H9 (cell line): Measurements from ENCODE around the gene CERK. TPM values are rescaled to one million over a fixed set of nuclear protein-coding genes. Genes with fewer than 3 reads are reported as not detected.
A peak's percentile ranks its signal among the peaks of the same experiment; 100 is the strongest.

Experiments
- DNase-seq: peaks from one replicate; pipeline ENCODE4 v3.0.0-alpha.2; 2017
- H2AFZ ChIP-seq: one replicate; pipeline ENCODE4 v1.6.1; 2013; ENCODE audit warnings: mild to moderate bottlenecking, low read length, control low read depth, moderate library complexity
- H2AK5ac ChIP-seq: 2 replicates; pipeline ENCODE4 v1.6.1; 2013; ENCODE audit warnings: low read length, control low read depth, mixed read lengths; ENCODE audit not compliant: insufficient read length
- H2BK120ac ChIP-seq: one replicate; pipeline ENCODE4 v1.6.1; 2013; ENCODE audit warnings: low read depth, mild to moderate bottlenecking, low read length, control low read depth, inconsistent platforms; ENCODE audit not compliant: poor library complexity, severe bottlenecking
- H2BK12ac ChIP-seq: 2 replicates; pipeline ENCODE4 v1.6.1; 2013; ENCODE audit warnings: low read length, control low read depth, mixed read lengths, low read depth; ENCODE audit not compliant: insufficient read length
- H2BK15ac ChIP-seq: 2 replicates; pipeline ENCODE4 v1.6.1; 2013; ENCODE audit warnings: low read depth, low read length, control low read depth
- H2BK20ac ChIP-seq: one replicate; pipeline ENCODE4 v1.6.1; 2013; ENCODE audit warnings: low read depth, mild to moderate bottlenecking, low read length, control low read depth, inconsistent platforms; ENCODE audit not compliant: poor library complexity, severe bottlenecking
- H2BK5ac ChIP-seq: 2 replicates; pipeline ENCODE4 v1.6.1; 2013; ENCODE audit warnings: low read length, control low read depth, mixed read lengths; ENCODE audit not compliant: insufficient read length
- H3K14ac ChIP-seq: 2 replicates; pipeline ENCODE4 v1.6.1; 2013; ENCODE audit warnings: low read length, control low read depth; ENCODE audit not compliant: insufficient read depth
- H3K18ac ChIP-seq: 2 replicates; pipeline ENCODE4 v1.6.1; 2013; ENCODE audit warnings: low read depth, mild to moderate bottlenecking, mixed read lengths, low read length, control low read depth; ENCODE audit not compliant: insufficient read length
- H3K23ac ChIP-seq: 2 replicates; pipeline ENCODE4 v1.6.1; 2013; ENCODE audit warnings: low read length, control low read depth, mixed read lengths, low read depth; ENCODE audit not compliant: insufficient read length
- H3K23me2 ChIP-seq: 2 replicates; pipeline ENCODE4 v1.6.1; 2013; ENCODE audit warnings: low read depth, mild to moderate bottlenecking, mixed read lengths, low read length, control low read depth; ENCODE audit not compliant: insufficient read length, poor library complexity, severe bottlenecking
- H3K27ac ChIP-seq: 2 replicates; pipeline ENCODE4 v1.5.1; 2013; ENCODE audit warnings: low read length, control low read depth, mixed read lengths, low read depth; ENCODE audit not compliant: insufficient read length
- H3K27me3 ChIP-seq: 2 replicates; pipeline ENCODE4 v1.6.1; 2013; ENCODE audit warnings: low read length, control low read depth, inconsistent platforms; ENCODE audit not compliant: insufficient read depth
- H3K4ac ChIP-seq: 2 replicates; pipeline ENCODE4 v1.6.1; 2013; ENCODE audit warnings: low read depth, mild to moderate bottlenecking, control low read depth, inconsistent platforms, low read length, moderate library complexity
- H3K4me1 ChIP-seq: 2 replicates; pipeline ENCODE4 v1.6.1; 2013; ENCODE audit warnings: low read length, control low read depth, inconsistent platforms; ENCODE audit not compliant: insufficient read depth
- H3K4me2 ChIP-seq: 2 replicates; pipeline ENCODE4 v1.6.1; 2013; ENCODE audit warnings: low read length, control low read depth, mixed read lengths; ENCODE audit not compliant: insufficient read length, insufficient read depth
- H3K56ac ChIP-seq: 2 replicates; pipeline ENCODE4 v1.6.1; 2013; ENCODE audit warnings: low read depth, mild to moderate bottlenecking, mixed read lengths, low read length, control low read depth; ENCODE audit not compliant: insufficient read length
- H3K79me1 ChIP-seq: 2 replicates; pipeline ENCODE4 v1.6.1; 2013; ENCODE audit warnings: low read depth, mild to moderate bottlenecking, moderate library complexity, low read length, control low read depth, inconsistent platforms; ENCODE audit not compliant: insufficient read depth, poor library complexity, severe bottlenecking
- H3K79me2 ChIP-seq: 2 replicates; pipeline ENCODE4 v1.6.1; 2013; ENCODE audit warnings: low read length, control low read depth, inconsistent platforms; ENCODE audit not compliant: insufficient read depth
- H3K9ac ChIP-seq: 2 replicates; pipeline ENCODE4 v1.6.1; 2013; ENCODE audit warnings: low read length, control low read depth, mixed read lengths; ENCODE audit not compliant: insufficient read length; ENCODE audit errors: extremely low read depth
- H3K9me3 ChIP-seq: one replicate; pipeline ENCODE4 v1.6.1; 2013; ENCODE audit warnings: low read depth, low read length, inconsistent platforms; ENCODE audit not compliant: control insufficient read depth
- H3T11ph ChIP-seq: one replicate; pipeline ENCODE4 v1.6.1; 2013; ENCODE audit warnings: mild to moderate bottlenecking, low read length, control low read depth, inconsistent platforms
- H4K20me1 ChIP-seq: one replicate; pipeline ENCODE4 v1.6.1; 2013; ENCODE audit not compliant: control insufficient read depth, insufficient read length, insufficient read depth
- H4K5ac ChIP-seq: 2 replicates; pipeline ENCODE4 v1.6.1; 2013; ENCODE audit warnings: low read depth, mild to moderate bottlenecking, mixed read lengths, low read length, control low read depth; ENCODE audit not compliant: insufficient read length
- H4K8ac ChIP-seq: replicated peaks from 2 replicates; pipeline ENCODE4 v1.6.1; 2013; ENCODE audit warnings: low read length, control low read depth, mixed read lengths, low read depth; ENCODE audit not compliant: insufficient read length
- H4K91ac ChIP-seq: 2 replicates; pipeline ENCODE4 v1.6.1; 2013; ENCODE audit warnings: low read depth, mild to moderate bottlenecking, moderate library complexity, mixed read lengths, low read length, control low read depth; ENCODE audit not compliant: insufficient read length
- H3K27ac Mint-ChIP-seq, 3 experiments: 2 replicates in 2 of 3; 3 replicates in 1 of 3; pipeline ENCODE4 v1.8.0; 2020 to 2021; ENCODE audit warnings: mixed read lengths in 3 of 3, mild to moderate bottlenecking in 1 of 3, moderate library complexity in 1 of 3
- H3K27me3 Mint-ChIP-seq: 2 replicates; pipeline ENCODE4 v1.8.0; 2021; ENCODE audit warnings: low read depth, mild to moderate bottlenecking, moderate library complexity, mixed read lengths
- H3K36me3 Mint-ChIP-seq, 3 experiments: 2 replicates in 2 of 3; 3 replicates in 1 of 3; pipeline ENCODE4 v1.8.0; 2020 to 2021; ENCODE audit warnings: low read depth in 3 of 3, mixed read lengths in 3 of 3; ENCODE audit not compliant: insufficient read depth in 1 of 3
- H3K4me1 Mint-ChIP-seq, 2 experiments: 2 replicates each; pipeline ENCODE4 v1.8.0; 2020; ENCODE audit warnings: mixed read lengths in 2 of 2
- H3K4me3 Mint-ChIP-seq, 2 experiments: 2 replicates in 1 of 2; 3 replicates in 1 of 2; pipeline ENCODE4 v1.8.0; 2020 to 2021; ENCODE audit warnings: mild to moderate bottlenecking in 2 of 2, mixed read lengths in 2 of 2, moderate library complexity in 1 of 2
- H3K9me3 Mint-ChIP-seq, 2 experiments: 2 replicates in 1 of 2; 3 replicates in 1 of 2; pipeline ENCODE4 v1.8.0; 2020; ENCODE audit warnings: mild to moderate bottlenecking in 2 of 2, mixed read lengths in 2 of 2, moderate library complexity in 1 of 2
- CTCF ChIP-seq: fragments of 200-600 bp; sonication (generic); conservative IDR thresholded peaks from 3 replicates; pipeline ENCODE4 v1.8.0; 2021; ENCODE audit warnings: antibody characterized with exemption, mild to moderate bottlenecking
- WGBS: extraction: QIAGEN DNeasy Blood & Tissue Kit; methylation state at CpG from one replicate; pipeline ENCODE4 v1.1.7; 2013; ENCODE audit warnings: missing lambda C conversion rate, low lambda C conversion rate, mixed read lengths; ENCODE audit not compliant: insufficient read length; ENCODE audit errors: extremely low coverage; 5-methylcytosine and 5-hydroxymethylcytosine counted together
- total RNA-seq: library from RNA; stranded (reverse); gene quantifications from 2 replicates; pipeline ENCODE4 v1.2.1, GENCODE V29; 2021

CERK gene
- total RNA-seq, 1 experiment from 2014 or later, result 47.1 TPM

- Histone ChIP-seq H3K4me1 (no peaks in the 10 kb centered on the region), H2BK12ac (no peak overlapping the region), H3K56ac (no peak overlapping the region), H3K79me2 (no peaks in the 10 kb centered on the region), H4K91ac (no peak overlapping the region), H3K9ac (no peak overlapping the region), H3K79me1 (no peaks in the 10 kb centered on the region), H2BK120ac (no peak overlapping the region), H2BK15ac (no peak overlapping the region), H4K5ac (no peak overlapping the region), H3K23ac (no peak overlapping the region), H4K20me1 (no peaks in the 10 kb centered on the region), H3K23me2 (no peaks in the 10 kb centered on the region), H4K8ac (no peak overlapping the region), H3K4me2 (no peak overlapping the region), H3K4ac (no peak overlapping the region), H2BK5ac (no peak overlapping the region), H2AK5ac (no peak overlapping the region), H3T11ph (no peak overlapping the region), H3K27ac (no peak overlapping the region), H3K18ac (no peak overlapping the region), H3K14ac (no peak overlapping the region), H3K9me3 (no peaks in the 10 kb centered on the region), H2BK20ac (no peak overlapping the region), H3K27me3 (no peaks in the 10 kb centered on the region), H2AFZ (no peak overlapping the region)
- H3K27ac Mint-ChIP-seq, result no peak overlapping the region
- WGBS, result no CpG with 5 or more reads among the region's 17 CpGs
- no peaks in the 10 kb centered on the region for H3K27me3 Mint-ChIP-seq
- no peak overlapping the region for H3K4me3 Mint-ChIP-seq
- peak; percentile 23; the same call in 1 of the 3 replicates for TF ChIP-seq CTCF
- peaks cover 3 to 8% of the 10 kb centered on the region in 2 experiments for H3K4me1 Mint-ChIP-seq
- no peak for DNase-seq
- no peaks in the 10 kb centered on the region for H3K9me3 Mint-ChIP-seq
- peaks cover 2 to 7% (median 5%) of the 10 kb centered on the region in 3 experiments; a peak in 5 of 7 replicates for H3K36me3 Mint-ChIP-seq
These were observed 71.3 kb downstream of the CERK start for GRCh38 chr22:46666577-46667244.
